Lung (tissue), 12 donors: ENCODE measurements around the gene SNAPC5. TPM values are rescaled to one million over a fixed set of nuclear protein-coding genes. Genes with fewer than 3 reads are reported as not detected.

Experiments used
- ATAC-seq: fragments of 200-7000 bp; cut with Tn5 transposase; one replicate; pipeline ENCODE4 v1.9.1; 2020; ENCODE audit warnings: moderate number of reproducible peaks; ENCODE audit not compliant: insufficient read depth, low FRiP score
- DNase-seq, 3 donors: peaks; one replicate each; pipeline ENCODE4 v3.0.0-alpha.2; 2013 to 2017
- H3K27ac ChIP-seq, 2 donors: one replicate each; pipeline ENCODE4 v1.5.1; 2013; ENCODE audit warnings: mild to moderate bottlenecking in 2 of 2, moderate library complexity in 2 of 2, control low read depth in 1 of 2, inconsistent platforms in 1 of 2, low read depth in 1 of 2, low read length in 1 of 2
- H3K27me3 ChIP-seq, 3 donors: one replicate each; pipeline ENCODE4 v1.5.1; 2013; ENCODE audit warnings: low read length in 2 of 3; ENCODE audit not compliant: control insufficient read depth in 3 of 3, insufficient read depth in 3 of 3
- H3K36me3 ChIP-seq, 4 donors: one replicate each; pipeline ENCODE4 v1.5.1; 2013; ENCODE audit warnings: low read length in 4 of 4, mild to moderate bottlenecking in 1 of 4, moderate library complexity in 1 of 4; ENCODE audit not compliant: control insufficient read depth in 4 of 4, insufficient read depth in 4 of 4
- H3K4me1 ChIP-seq, 5 donors: one replicate each; pipeline ENCODE4 v1.5.1; 2013; ENCODE audit warnings: low read length in 5 of 5, mild to moderate bottlenecking in 2 of 5, moderate library complexity in 1 of 5; ENCODE audit not compliant: control insufficient read depth in 5 of 5, insufficient read depth in 5 of 5
- H3K4me3 ChIP-seq: one replicate; pipeline ENCODE4 v1.5.1; 2013; ENCODE audit warnings: mild to moderate bottlenecking, control low read depth, moderate library complexity
- H3K9ac ChIP-seq, 2 donors: one replicate each; pipeline ENCODE4 v1.5.1; 2013; ENCODE audit warnings: low read length in 2 of 2, control low read depth in 1 of 2; ENCODE audit not compliant: insufficient read depth in 1 of 2
- H3K9me3 ChIP-seq, 4 donors: one replicate each; pipeline ENCODE4 v1.5.1; 2013; ENCODE audit warnings: low read length in 3 of 4, mild to moderate bottlenecking in 1 of 4, moderate library complexity in 1 of 4; ENCODE audit not compliant: control insufficient read depth in 4 of 4, insufficient read depth in 3 of 4
- WGBS, 2 donors: extraction: QIAGEN DNeasy Blood & Tissue Kit; methylation state at CpG; one replicate each; pipeline ENCODE4 v1.1.7; 2013; 5-methylcytosine and 5-hydroxymethylcytosine counted together
- polyA plus RNA-seq, 2 donors: library from polyadenylated mRNA; stranded (reverse); fragments of 200-250 nt; gene quantifications; one replicate each; pipeline ENCODE4 v1.2.1, GENCODE V29; 2013
- total RNA-seq, 2 donors: library from RNA; depleted of rRNA in 1 of 2; stranded (reverse); fragments of >200 nt in 1 of 2; gene quantifications; one replicate each; pipeline ENCODE4 v1.2.1, GENCODE V29; 2014 to 2021
- TF ChIP-seq, protein P1 (sequence below): IDR thresholded peaks from 2 replicates; pipeline ENCODE4 v1.5.1; 2012; ENCODE audit warnings: mild to moderate bottlenecking; ENCODE audit errors: control extremely low read depth, extremely low read depth
- donor health status: control.
- donor health status: control.
- donor health status: Bipolar disorder and iron deficiency.
- donor health status: healthy.
- donor health status: DM: yes; HTN: yes; CAD: no.

Gene SNAPC5
- total and polyA plus RNA-seq, 4 donors, result 19.2 to 41.4 (median 26.7) TPM

GRCh38 chr15:66535056-66535455, 37.5 kb upstream of the SNAPC5 start:
- Histone ChIP-seq H3K9me3 (no peaks in the 10 kb centered on the region), H3K36me3 (peaks cover 0 to 4% (median 3%) of the 10 kb centered on the region in 4 donors), H3K4me1 (no peaks in the 10 kb centered on the region), H3K4me3 (no peak overlapping the region), H3K27ac (no peak overlapping the region), H3K9ac (no peak overlapping the region), H3K27me3 (no peaks in the 10 kb centered on the region)
- 86 to 92% methylated on average over 9 of the region's 9 CpGs for WGBS, 2 donors
- DNase-seq (no peak), ATAC-seq (no peak)
- TF ChIP-seq, protein P1, sequence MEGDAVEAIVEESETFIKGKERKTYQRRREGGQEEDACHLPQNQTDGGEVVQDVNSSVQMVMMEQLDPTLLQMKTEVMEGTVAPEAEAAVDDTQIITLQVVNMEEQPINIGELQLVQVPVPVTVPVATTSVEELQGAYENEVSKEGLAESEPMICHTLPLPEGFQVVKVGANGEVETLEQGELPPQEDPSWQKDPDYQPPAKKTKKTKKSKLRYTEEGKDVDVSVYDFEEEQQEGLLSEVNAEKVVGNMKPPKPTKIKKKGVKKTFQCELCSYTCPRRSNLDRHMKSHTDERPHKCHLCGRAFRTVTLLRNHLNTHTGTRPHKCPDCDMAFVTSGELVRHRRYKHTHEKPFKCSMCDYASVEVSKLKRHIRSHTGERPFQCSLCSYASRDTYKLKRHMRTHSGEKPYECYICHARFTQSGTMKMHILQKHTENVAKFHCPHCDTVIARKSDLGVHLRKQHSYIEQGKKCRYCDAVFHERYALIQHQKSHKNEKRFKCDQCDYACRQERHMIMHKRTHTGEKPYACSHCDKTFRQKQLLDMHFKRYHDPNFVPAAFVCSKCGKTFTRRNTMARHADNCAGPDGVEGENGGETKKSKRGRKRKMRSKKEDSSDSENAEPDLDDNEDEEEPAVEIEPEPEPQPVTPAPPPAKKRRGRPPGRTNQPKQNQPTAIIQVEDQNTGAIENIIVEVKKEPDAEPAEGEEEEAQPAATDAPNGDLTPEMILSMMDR, result no peak

DNA sequence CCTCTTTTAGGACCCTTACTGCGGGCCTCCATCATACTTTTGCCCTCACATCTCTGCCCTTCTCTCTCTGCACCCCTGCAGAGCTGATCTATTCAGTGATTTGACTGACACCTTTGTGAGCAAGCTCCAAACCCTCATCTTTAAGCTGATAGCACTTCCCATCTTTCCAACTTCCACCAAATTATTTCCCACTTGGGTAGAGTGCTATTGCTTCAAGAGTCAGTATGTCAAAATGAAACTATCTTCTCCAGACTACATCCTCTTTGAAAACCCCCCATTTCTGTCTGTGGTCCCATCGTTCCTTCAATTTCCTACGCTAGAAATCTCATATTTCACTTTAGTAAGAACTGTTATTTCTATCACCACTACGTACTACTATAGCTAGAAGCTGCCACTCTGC, 27.3 kb upstream of the SNAPC5 start:
- H3K9me3 ChIP-seq, result no peaks in the 10 kb centered on the region
- H3K27me3 ChIP-seq, result no peaks in the 10 kb centered on the region
- H3K27ac ChIP-seq, result no peak overlapping the region
- no peak overlapping the region for H3K4me3 ChIP-seq
- TF ChIP-seq, protein P1, result no peak
- DNase-seq (no peak), ATAC-seq (no peak)
- no peak overlapping the region for H3K9ac ChIP-seq
- H3K4me1 ChIP-seq, result no peaks in the 10 kb centered on the region
- H3K36me3 ChIP-seq, result peaks cover 4 to 12% (median 7%) of the 10 kb centered on the region in 4 donors
- 84 to 88% methylated on average over 4 of the region's 4 CpGs for WGBS, 2 donors

DNA sequence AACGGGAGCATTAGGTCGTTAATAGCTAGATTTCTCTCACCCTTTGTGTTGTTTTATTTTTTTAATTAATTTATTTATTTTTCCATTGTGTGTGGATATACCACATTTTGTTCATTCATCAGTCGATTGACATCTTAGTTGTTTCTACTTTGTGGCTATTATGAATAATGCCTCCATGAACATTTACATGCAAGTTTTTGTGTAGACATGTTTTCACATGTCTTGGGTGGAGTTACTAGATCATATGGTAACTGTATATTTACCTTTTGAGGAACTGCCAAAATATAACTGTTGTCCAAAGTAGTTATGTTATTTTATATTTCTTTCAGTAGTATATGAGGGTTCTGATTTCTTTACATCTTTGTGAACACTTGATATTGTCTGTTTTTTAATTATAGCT, 26.4 kb upstream of the SNAPC5 start:
- no peak for DNase-seq
- no peak for ATAC-seq
- peaks cover 0 to 7% (median 5%) of the 10 kb centered on the region in 4 donors for H3K36me3 ChIP-seq
- TF ChIP-seq, protein P1, result no peak
- H3K9ac ChIP-seq, result no peak overlapping the region
- no peaks in the 10 kb centered on the region for H3K9me3 ChIP-seq
- H3K4me1 ChIP-seq, result no peaks in the 10 kb centered on the region
- H3K4me3 ChIP-seq, result no peak overlapping the region
- no peak overlapping the region for H3K27ac ChIP-seq
- WGBS, 2 donors, result 95% methylated on average over 3 of the region's 3 CpGs
- no peaks in the 10 kb centered on the region for H3K27me3 ChIP-seq

- ATAC-seq, result no peak
These were observed 18.4 kb upstream of the SNAPC5 start for GRCh38 chr15:66515901-66516322.

More at GRCh38 chr15:66515901-66516322, 18.4 kb upstream of the SNAPC5 start:
- no peak for DNase-seq
- H3K4me1 ChIP-seq, result no peaks in the 10 kb centered on the region
- 95 to 99% methylated on average over 2 of the region's 2 CpGs for WGBS, 2 donors
- peaks cover 0 to 8% (median 3%) of the 10 kb centered on the region in 4 donors for H3K36me3 ChIP-seq
- H3K9me3 ChIP-seq, result no peaks in the 10 kb centered on the region
- H3K27ac ChIP-seq, result no peak overlapping the region
- no peak overlapping the region for H3K9ac ChIP-seq
- TF ChIP-seq, protein P1, result no peak
- no peak overlapping the region for H3K4me3 ChIP-seq
- no peaks in the 10 kb centered on the region for H3K27me3 ChIP-seq
